SU-DHL-6 (cell line): ENCODE data around the gene CALML3.

ENCODE experiments used
- H2AFZ ChIP-seq: fragments of 200-600 bp; sonication (generic); 2 replicates; pipeline ENCODE4 v1.6.1; 2014; ENCODE audit warnings: low read depth, mild to moderate bottlenecking, moderate library complexity, mixed read lengths, antibody characterized with exemption, low read length; ENCODE audit not compliant: severe bottlenecking
- H3F3A ChIP-seq: fragments of 200-600 bp; shearing (Covaris generic); 2 replicates; pipeline ENCODE4 v1.6.0; 2016; ENCODE audit warnings: antibody characterized with exemption, mild to moderate bottlenecking; ENCODE audit not compliant: insufficient read depth
- H3K27ac ChIP-seq: fragments of 200-600 bp; sonication (generic); 2 replicates; pipeline ENCODE4 v1.5.1; 2016; ENCODE audit warnings: low read depth, mild to moderate bottlenecking, low read length, moderate library complexity, mixed read lengths
- H3K27me3 ChIP-seq: fragments of 200-600 bp; sonication (generic), shearing (Covaris generic); 2 replicates; pipeline ENCODE4 v1.6.0; 2014; ENCODE audit warnings: mild to moderate bottlenecking, low read length
- H3K36me3 ChIP-seq: fragments of 200-600 bp; sonication (generic); 2 replicates; pipeline ENCODE4 v1.6.1; 2014; ENCODE audit warnings: mild to moderate bottlenecking, low read length, mixed read lengths
- H3K4me2 ChIP-seq: fragments of 300-600, 200-600 bp; shearing (Covaris generic), sonication (generic); 2 replicates; pipeline ENCODE4 v1.6.0; 2014; ENCODE audit warnings: low read length, low read depth, mild to moderate bottlenecking; ENCODE audit not compliant: poor library complexity, severe bottlenecking
- H3K4me3 ChIP-seq: fragments of 200-600 bp; sonication (generic); 2 replicates; pipeline ENCODE4 v1.5.1; 2014; ENCODE audit warnings: antibody characterized with exemption, low read length, mild to moderate bottlenecking, mixed read lengths; ENCODE audit not compliant: insufficient read depth, poor library complexity, severe bottlenecking
- H3K79me2 ChIP-seq: fragments of 200-600 bp; sonication (generic); 2 replicates; pipeline ENCODE4 v1.6.1; 2014; ENCODE audit warnings: mild to moderate bottlenecking, low read length, moderate library complexity; ENCODE audit not compliant: insufficient read depth
- H3K9ac ChIP-seq: fragments of 200-600 bp; sonication (generic); 2 replicates; pipeline ENCODE4 v1.7.0; 2014; ENCODE audit warnings: mild to moderate bottlenecking, low read length
- H3K9me2 ChIP-seq: fragments of 200-600 bp; sonication (generic); replicated peaks from 2 replicates; pipeline ENCODE4 v1.6.1; 2014; ENCODE audit warnings: low read length; ENCODE audit not compliant: insufficient read depth
- H3K9me3 ChIP-seq: fragments of 200-600 bp; sonication (generic); 2 replicates; pipeline ENCODE4 v1.6.1; 2014; ENCODE audit warnings: low read length, mixed read lengths; ENCODE audit not compliant: insufficient read depth
- H4K20me1 ChIP-seq: fragments of 200-600 bp; sonication (generic); 2 replicates; pipeline ENCODE4 v1.6.1; 2014; ENCODE audit warnings: low read depth, mild to moderate bottlenecking, antibody characterized with exemption, low read length, moderate library complexity, mixed read lengths
- EZH2phosphoT487 ChIP-seq: fragments of 200-600 bp; sonication (generic), shearing (Covaris generic); conservative IDR thresholded peaks from 2 replicates; pipeline ENCODE4 v1.6.1; 2018; ENCODE audit warnings: mild to moderate bottlenecking, antibody characterized with exemption, low read length, moderate library complexity, mixed read lengths
- TF ChIP-seq, protein P1 (sequence below): fragments of 200-600 bp; sonication (generic); IDR thresholded peaks from one replicate; pipeline ENCODE4 v1.5.1; 2017; ENCODE audit warnings: antibody characterized with exemption, mild to moderate bottlenecking, low read length, moderate library complexity; ENCODE audit not compliant: insufficient read depth, poor library complexity, severe bottlenecking

Gene CALML3

DNA sequence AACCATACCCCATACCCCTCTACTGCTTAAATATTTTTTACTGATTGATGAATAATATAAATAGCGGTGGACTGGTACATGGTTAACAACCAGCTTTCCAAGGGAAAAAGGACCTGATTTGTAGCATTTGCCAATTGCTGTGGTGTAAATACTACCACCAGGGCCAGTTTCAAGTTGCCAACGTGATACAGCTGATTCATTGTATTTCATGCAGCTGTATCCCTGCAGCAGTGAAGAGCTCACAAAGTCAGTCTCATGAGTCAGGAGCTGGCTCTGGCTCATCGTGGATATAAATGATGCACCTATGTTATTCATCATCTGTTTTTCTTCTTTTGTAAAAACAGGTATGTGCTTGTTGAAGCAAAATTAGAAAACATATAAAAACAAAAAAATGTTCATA lies 40.6 kb upstream of the CALML3 start:
- H2AFZ ChIP-seq: no peak overlapping the region
- H3F3A ChIP-seq: no peaks in the 10 kb centered on the region
- no peak for TF ChIP-seq EZH2phosphoT487
- TF ChIP-seq, protein P1, sequence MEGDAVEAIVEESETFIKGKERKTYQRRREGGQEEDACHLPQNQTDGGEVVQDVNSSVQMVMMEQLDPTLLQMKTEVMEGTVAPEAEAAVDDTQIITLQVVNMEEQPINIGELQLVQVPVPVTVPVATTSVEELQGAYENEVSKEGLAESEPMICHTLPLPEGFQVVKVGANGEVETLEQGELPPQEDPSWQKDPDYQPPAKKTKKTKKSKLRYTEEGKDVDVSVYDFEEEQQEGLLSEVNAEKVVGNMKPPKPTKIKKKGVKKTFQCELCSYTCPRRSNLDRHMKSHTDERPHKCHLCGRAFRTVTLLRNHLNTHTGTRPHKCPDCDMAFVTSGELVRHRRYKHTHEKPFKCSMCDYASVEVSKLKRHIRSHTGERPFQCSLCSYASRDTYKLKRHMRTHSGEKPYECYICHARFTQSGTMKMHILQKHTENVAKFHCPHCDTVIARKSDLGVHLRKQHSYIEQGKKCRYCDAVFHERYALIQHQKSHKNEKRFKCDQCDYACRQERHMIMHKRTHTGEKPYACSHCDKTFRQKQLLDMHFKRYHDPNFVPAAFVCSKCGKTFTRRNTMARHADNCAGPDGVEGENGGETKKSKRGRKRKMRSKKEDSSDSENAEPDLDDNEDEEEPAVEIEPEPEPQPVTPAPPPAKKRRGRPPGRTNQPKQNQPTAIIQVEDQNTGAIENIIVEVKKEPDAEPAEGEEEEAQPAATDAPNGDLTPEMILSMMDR: no peak
- no peaks in the 10 kb centered on the region for H3K9me3 ChIP-seq
- H3K79me2 ChIP-seq: no peaks in the 10 kb centered on the region
- no peak overlapping the region for H3K27ac ChIP-seq
- H4K20me1 ChIP-seq: no peaks in the 10 kb centered on the region
- no peaks in the 10 kb centered on the region for H3K9me2 ChIP-seq
- H3K4me3 ChIP-seq: no peak overlapping the region
- no peak overlapping the region for H3K9ac ChIP-seq
- no peak overlapping the region for H3K4me2 ChIP-seq
- no peaks in the 10 kb centered on the region for H3K27me3 ChIP-seq
- no peaks in the 10 kb centered on the region for H3K36me3 ChIP-seq

- H3K9ac ChIP-seq: no peak overlapping the region
- H4K20me1 ChIP-seq: no peaks in the 10 kb centered on the region
- TF ChIP-seq, protein P1: no peak
- no peak for TF ChIP-seq EZH2phosphoT487
- no peaks in the 10 kb centered on the region for H3K9me3 ChIP-seq
- H3K79me2 ChIP-seq: no peaks in the 10 kb centered on the region
- H2AFZ ChIP-seq: no peak overlapping the region
- H3K27ac ChIP-seq: no peak overlapping the region
- no peaks in the 10 kb centered on the region for H3K27me3 ChIP-seq
- H3K4me2 ChIP-seq: no peak overlapping the region
- H3K4me3 ChIP-seq: no peak overlapping the region
- H3K36me3 ChIP-seq: no peaks in the 10 kb centered on the region
- no peaks in the 10 kb centered on the region for H3F3A ChIP-seq
- no peaks in the 10 kb centered on the region for H3K9me2 ChIP-seq
Measured at GRCh38 chr10:5485290-5485689, 39.5 kb upstream of the CALML3 start.

DNA sequence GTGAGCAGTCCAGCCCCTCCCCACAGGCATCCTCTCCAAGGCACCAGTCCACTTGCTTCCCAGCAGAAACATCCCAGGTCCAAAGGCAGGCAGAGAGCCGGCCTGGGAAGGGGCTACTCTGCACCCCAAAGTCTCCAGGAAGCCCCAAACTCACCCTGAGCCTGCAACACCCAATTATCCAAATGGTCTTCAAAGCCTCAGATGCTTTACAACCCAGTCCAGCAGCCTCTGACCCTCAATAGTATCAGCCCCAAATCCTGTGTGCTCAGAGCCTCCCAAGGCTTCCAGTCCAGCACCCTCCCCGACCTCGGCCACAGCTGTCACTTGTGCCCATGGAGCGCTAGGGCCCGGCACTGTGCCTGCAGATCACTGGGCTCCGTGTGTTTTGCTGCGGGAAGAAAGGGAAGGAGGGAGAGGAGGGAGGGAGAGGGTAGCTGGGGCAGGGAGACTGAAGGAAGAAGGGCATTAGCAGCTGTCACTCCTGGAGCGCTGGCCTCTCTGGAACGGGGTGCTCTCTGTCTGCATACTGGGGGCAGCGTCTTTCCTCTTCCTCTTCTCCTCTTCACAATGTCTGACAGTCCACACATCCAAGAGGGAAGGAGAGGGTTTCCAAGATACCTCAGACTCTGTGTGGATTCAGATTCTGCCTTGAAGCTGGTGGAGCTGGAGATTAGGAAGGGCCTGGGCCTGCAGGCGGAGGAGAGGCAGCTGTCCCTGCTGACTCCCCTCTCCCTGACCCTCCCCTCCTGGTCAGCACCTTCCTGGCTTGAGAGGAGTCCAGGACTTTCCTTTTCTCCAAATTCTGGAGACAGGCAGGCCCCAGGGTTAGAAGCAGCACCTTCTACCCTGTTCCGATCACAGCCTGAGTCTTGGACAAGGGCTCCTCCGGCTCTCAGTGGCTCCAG lies 38.6 kb upstream of the CALML3 start:
- no peaks in the 10 kb centered on the region for H3K9me2 ChIP-seq
- H3K9me3 ChIP-seq: no peaks in the 10 kb centered on the region
- H3K36me3 ChIP-seq: no peaks in the 10 kb centered on the region
- no peak overlapping the region for H2AFZ ChIP-seq
- H3K4me3 ChIP-seq: no peak overlapping the region
- no peaks in the 10 kb centered on the region for H3K79me2 ChIP-seq
- no peaks in the 10 kb centered on the region for H3F3A ChIP-seq
- H3K4me2 ChIP-seq: no peak overlapping the region
- H3K27ac ChIP-seq: no peak overlapping the region
- H3K27me3 ChIP-seq: no peaks in the 10 kb centered on the region
- no peaks in the 10 kb centered on the region for H4K20me1 ChIP-seq
- no peak overlapping the region for H3K9ac ChIP-seq
- TF ChIP-seq, protein P1: no peak
- TF ChIP-seq EZH2phosphoT487: no peak
